Measurements from ENCODE around the gene GPR156. TPM values are rescaled to one million over a fixed set of nuclear protein-coding genes. Genes with fewer than 3 reads are reported as not detected.
A peak's percentile ranks its signal among the peaks of the same experiment; 100 is the strongest.

The GPR156 gene
- total and polyA plus RNA-seq, 12 donors, result 0.29 to 1.5 (median 0.59) TPM

GRCh38 chr3:120174811-120175539 is 110.0 kb downstream of the GPR156 start:
- no peak overlapping the region for H3K27ac ChIP-seq
- H3K4me3 ChIP-seq, result no peak overlapping the region
- peak in 3 of 7 donors; percentile 28 to 42 (median 30) for DNase-seq
- intact Hi-C loops (cut with DNase I), result loop anchor here in 1 of 2 donors (10.0 kb wide), 1 partner anchor 280 kb away; no protein-coding TSS in a partner anchor
- no peaks in the 10 kb centered on the region for H3K9me3 ChIP-seq (replicated peaks in 1 of 3)
- 41 to 73% (median 49%) methylated on average over 2 of the region's 3 CpGs for WGBS, 4 donors
- no peak for TF ChIP-seq POLR2A (IDR thresholded peaks at IDR 0.05)
- no peak for TF ChIP-seq CTCF (IDR thresholded peaks at IDR 0.05)
- no peaks in the 10 kb centered on the region for H3K27me3 ChIP-seq
- H3K4me1 ChIP-seq (replicated peaks in 1 of 2), result peaks cover 6 to 9% of the 10 kb centered on the region in 2 donors
- no peaks in the 10 kb centered on the region for H3K36me3 ChIP-seq (replicated peaks in 1 of 2)

- no peak for TF ChIP-seq POLR2A (IDR thresholded peaks at IDR 0.05)
- no peak for TF ChIP-seq CTCF (IDR thresholded peaks at IDR 0.05)
- H3K36me3 ChIP-seq (replicated peaks in 1 of 2), result no peaks in the 10 kb centered on the region
- DNase-seq, result no peak
- H3K27me3 ChIP-seq, result no peaks in the 10 kb centered on the region
- WGBS, 4 donors, result 93 to 96% (median 95%) methylated on average over 6 of the region's 6 CpGs
- H3K4me3 ChIP-seq, result no peak overlapping the region
- peaks cover 6 to 9% of the 10 kb centered on the region in 2 donors for H3K4me1 ChIP-seq (replicated peaks in 1 of 2)
- intact Hi-C loops (cut with DNase I), result loop anchor here in 1 of 2 donors (10.0 kb wide), 1 partner anchor 278 kb away; no protein-coding TSS in a partner anchor
- no peak overlapping the region for H3K27ac ChIP-seq
- H3K9me3 ChIP-seq (replicated peaks in 1 of 3), result no peaks in the 10 kb centered on the region
These were observed 111.9 kb downstream of the GPR156 start for GRCh38 chr3:120173056-120173675.

- no peak overlapping the region for H3K27ac ChIP-seq
- peak; percentile 52 to 82 (median 66) for DNase-seq
- 47 to 68% (median 51%) methylated on average over 6 of the region's 6 CpGs for whole genome bisulfite sequencing, 4 donors
- intact Hi-C loops (cut with DNase I), result loop anchor here in 1 of 2 donors (10.0 kb wide), 1 partner anchor 277 kb away; no protein-coding TSS in a partner anchor
- H3K4me1 ChIP-seq (replicated peaks in 1 of 2), result peaks cover under 1 to 3% of the 10 kb centered on the region in 2 donors
- no peak overlapping the region for H3K4me3 ChIP-seq
- no peaks in the 10 kb centered on the region for H3K36me3 ChIP-seq (replicated peaks in 1 of 2)
- no peak for TF ChIP-seq CTCF (IDR thresholded peaks at IDR 0.05)
- TF ChIP-seq POLR2A (IDR thresholded peaks at IDR 0.05), result no peak
- no peaks in the 10 kb centered on the region for H3K27me3 ChIP-seq
- no peaks in the 10 kb centered on the region for H3K9me3 ChIP-seq (replicated peaks in 1 of 3)
These were observed 113.0 kb downstream of the GPR156 start for GRCh38 chr3:120172070-120172469.

GRCh38 chr3:120171134-120171873 is 113.7 kb downstream of the GPR156 start:
- intact Hi-C loops (cut with DNase I), result loop anchor here in 1 of 2 donors (10.0 kb wide), 1 partner anchor 277 kb away; no protein-coding TSS in a partner anchor
- H3K4me3 ChIP-seq, result no peak overlapping the region
- H3K9me3 ChIP-seq (replicated peaks in 1 of 3), result no peaks in the 10 kb centered on the region
- no peak for DNase-seq
- WGBS, 4 donors, result 82 to 94% (median 89%) methylated on average over 8 of the region's 8 CpGs
- no peaks in the 10 kb centered on the region for H3K4me1 ChIP-seq (replicated peaks in 1 of 2)
- no peaks in the 10 kb centered on the region for H3K27me3 ChIP-seq
- H3K36me3 ChIP-seq (replicated peaks in 1 of 2), result no peaks in the 10 kb centered on the region
- H3K27ac ChIP-seq, result no peak overlapping the region
- no peak for TF ChIP-seq POLR2A (IDR thresholded peaks at IDR 0.05)
- TF ChIP-seq CTCF (IDR thresholded peaks at IDR 0.05), result no peak

All from adrenal gland (tissue), 12 donors.